Measurements from ENCODE around the gene SLC44A3.

The SLC44A3 gene

DNA sequence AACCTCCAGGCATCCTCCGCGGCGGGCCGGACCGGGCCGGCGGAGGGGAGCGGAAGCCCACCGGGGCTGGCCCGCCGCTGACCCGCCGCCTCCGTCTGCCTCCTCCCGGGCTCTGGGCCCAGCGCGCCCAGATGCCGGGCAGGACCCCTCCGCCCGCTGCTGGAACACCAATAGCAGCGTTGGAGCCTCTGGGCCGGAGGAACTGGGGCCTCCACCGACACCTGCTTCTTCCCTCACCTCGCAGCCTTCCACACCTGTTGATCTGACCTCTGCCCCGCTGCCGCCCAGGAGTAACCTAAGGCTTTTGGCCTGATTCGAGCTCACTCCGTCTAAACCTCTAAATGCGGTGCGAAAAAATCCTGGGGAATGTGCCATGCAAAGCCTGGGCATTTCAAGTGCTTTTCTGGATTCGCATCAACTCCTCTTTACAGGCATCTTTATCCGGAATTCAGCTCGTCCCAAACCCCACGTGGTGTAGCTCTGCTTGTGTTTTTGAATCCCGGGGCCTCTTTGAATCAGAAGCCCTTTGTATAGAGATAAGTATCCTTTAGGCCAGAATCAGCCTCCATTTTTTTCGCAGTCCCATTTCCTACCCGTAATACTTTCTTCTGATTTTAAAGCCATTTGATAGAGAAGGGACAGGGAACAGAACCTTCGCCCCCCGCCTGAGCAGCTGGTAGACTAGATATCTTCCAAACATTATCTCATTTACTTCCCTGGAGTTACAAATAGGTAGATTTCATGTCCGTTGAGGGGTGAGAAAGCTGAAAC lies 107.4 kb downstream of the SLC44A3 start:
- peak overlapping the region; percentile 61 for H3K27ac ChIP-seq
- H3K36me3 ChIP-seq: no peaks in the 10 kb centered on the region
- no peaks in the 10 kb centered on the region for H3K9me3 ChIP-seq (ENCODE audit: severe bottlenecking)
- no peaks in the 10 kb centered on the region for H3K27me3 ChIP-seq (ENCODE audit: insufficient read depth, low read depth, severe bottlenecking)
- TF ChIP-seq, protein P1, sequence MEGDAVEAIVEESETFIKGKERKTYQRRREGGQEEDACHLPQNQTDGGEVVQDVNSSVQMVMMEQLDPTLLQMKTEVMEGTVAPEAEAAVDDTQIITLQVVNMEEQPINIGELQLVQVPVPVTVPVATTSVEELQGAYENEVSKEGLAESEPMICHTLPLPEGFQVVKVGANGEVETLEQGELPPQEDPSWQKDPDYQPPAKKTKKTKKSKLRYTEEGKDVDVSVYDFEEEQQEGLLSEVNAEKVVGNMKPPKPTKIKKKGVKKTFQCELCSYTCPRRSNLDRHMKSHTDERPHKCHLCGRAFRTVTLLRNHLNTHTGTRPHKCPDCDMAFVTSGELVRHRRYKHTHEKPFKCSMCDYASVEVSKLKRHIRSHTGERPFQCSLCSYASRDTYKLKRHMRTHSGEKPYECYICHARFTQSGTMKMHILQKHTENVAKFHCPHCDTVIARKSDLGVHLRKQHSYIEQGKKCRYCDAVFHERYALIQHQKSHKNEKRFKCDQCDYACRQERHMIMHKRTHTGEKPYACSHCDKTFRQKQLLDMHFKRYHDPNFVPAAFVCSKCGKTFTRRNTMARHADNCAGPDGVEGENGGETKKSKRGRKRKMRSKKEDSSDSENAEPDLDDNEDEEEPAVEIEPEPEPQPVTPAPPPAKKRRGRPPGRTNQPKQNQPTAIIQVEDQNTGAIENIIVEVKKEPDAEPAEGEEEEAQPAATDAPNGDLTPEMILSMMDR (IDR thresholded peaks at IDR 0.05; ENCODE audit: low read depth, low read length): no peak
- peak overlapping the region; percentile 37 for H3K4me3 ChIP-seq (ENCODE audit: low read depth, low read length)
- no peak for DNase-seq

DNA sequence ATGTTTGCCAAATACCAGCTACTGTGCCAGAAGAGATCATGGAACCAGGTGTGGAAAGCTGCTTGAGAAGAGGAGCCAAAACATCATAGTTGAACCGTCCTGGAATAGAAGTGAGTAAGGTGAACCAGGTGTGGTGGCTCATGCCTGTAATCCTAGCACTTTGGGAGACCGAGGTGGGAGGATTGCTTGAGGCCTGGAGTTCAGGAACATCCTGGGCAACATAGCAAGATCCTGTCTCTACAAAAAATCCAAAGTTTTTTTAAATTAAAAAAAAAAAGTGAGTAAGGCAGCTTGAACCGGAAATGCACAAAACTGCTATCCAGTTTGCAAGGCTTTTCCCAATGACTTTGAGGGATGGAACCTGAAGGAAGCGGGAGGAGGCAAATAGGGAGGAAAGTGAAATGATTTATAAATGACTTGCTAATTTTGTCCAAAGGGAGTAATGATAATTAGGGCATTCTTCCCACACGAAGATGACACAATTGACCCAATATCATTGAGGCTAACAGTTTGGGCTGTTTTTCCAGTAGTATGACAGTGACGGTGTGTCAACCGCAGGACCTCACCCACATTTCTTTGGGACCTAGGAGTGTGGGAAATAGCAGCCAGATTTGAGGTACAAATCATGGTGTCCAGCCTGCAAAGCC lies 108.3 kb downstream of the SLC44A3 start:
- TF ChIP-seq, protein P1 (IDR thresholded peaks at IDR 0.05; ENCODE audit: low read depth, low read length): no peak
- no peak overlapping the region for H3K27ac ChIP-seq
- no peak for DNase-seq
- H3K27me3 ChIP-seq (ENCODE audit: insufficient read depth, low read depth, severe bottlenecking): no peaks in the 10 kb centered on the region
- H3K4me3 ChIP-seq (ENCODE audit: low read depth, low read length): no peak overlapping the region
- no peaks in the 10 kb centered on the region for H3K9me3 ChIP-seq (ENCODE audit: severe bottlenecking)
- H3K36me3 ChIP-seq: no peaks in the 10 kb centered on the region

DNA sequence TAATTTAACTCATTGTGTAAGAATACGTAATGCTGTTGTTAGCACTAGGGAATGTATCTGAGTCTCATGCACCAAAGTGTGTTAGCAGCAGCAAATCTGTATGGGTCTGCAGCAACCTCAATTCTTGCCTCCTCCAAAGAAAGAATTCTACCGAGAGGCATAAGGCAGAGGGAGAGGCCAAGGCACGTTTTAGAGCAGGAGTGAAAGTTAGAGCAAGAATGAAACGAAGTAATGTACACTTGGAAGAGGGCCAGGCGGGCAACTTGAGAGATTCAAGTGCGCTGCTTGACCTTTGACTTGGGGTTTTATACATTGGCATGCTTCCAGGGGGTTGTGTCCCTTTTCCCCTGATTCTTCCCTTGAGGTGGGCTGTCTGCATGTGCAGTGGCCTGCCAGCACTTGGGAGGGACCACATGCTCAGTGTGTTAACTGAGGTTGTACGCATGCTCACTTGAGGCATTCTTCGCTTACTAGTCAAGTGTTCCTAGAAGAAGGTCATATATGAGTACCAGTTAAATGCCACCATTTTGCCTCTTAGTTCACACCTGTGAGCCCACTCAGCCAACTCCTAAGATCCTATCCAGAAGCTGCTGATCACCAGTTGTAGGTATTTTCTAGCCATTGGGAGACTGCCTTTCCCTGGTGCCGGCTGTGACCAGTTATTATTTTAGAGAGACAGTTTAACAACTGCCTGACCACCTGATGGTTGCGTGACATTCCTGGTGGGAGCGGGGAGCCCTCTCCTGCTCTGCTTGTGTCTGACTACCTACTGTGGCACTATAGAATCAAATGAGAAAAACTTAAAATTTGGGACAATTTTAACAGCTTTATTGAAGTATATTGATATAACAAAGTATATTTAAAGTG lies 109.4 kb downstream of the SLC44A3 start:
- Histone ChIP-seq H3K4me3 (ENCODE audit: low read depth, low read length) (no peak overlapping the region), H3K27me3 (ENCODE audit: insufficient read depth, low read depth, severe bottlenecking) (no peaks in the 10 kb centered on the region), H3K27ac (no peak overlapping the region), H3K9me3 (ENCODE audit: severe bottlenecking) (no peaks in the 10 kb centered on the region), H3K36me3 (no peaks in the 10 kb centered on the region)
- DNase-seq: no peak
- TF ChIP-seq, protein P1 (IDR thresholded peaks at IDR 0.05; ENCODE audit: low read depth, low read length): no peak

DNA sequence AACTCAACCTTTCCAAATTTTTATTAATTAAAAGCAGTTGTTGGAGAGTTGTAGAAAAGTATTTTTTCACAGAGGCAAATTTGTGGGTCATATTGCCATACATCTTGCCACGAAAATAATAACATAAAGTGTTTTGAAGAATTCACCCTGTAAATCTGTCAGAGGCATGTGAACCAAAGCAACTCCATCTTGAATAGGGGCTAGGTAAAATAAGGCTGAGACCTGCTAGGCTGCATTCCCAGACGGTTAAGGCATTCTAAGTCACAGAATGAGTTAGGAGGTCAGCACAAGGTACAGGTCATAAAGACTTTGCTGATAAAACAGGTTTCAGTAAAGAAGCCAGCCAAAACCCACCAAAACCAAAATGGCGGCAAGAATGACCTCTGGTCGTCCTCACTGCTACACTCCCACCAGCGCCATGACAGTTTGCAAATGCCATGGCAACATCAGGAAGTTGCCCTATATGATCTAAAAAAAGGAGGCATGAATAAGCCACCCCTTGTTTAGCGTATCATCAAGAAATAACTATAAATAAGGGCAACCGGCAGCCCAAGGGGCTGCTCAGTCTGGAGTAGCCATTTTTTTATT lies 111.2 kb downstream of the SLC44A3 start:
- no peaks in the 10 kb centered on the region for H3K36me3 ChIP-seq
- no peak for DNase-seq
- H3K4me3 ChIP-seq (ENCODE audit: low read depth, low read length): no peak overlapping the region
- TF ChIP-seq, protein P1 (IDR thresholded peaks at IDR 0.05; ENCODE audit: low read depth, low read length): no peak
- no peaks in the 10 kb centered on the region for H3K9me3 ChIP-seq (ENCODE audit: severe bottlenecking)
- H3K27me3 ChIP-seq (ENCODE audit: insufficient read depth, low read depth, severe bottlenecking): no peaks in the 10 kb centered on the region
- H3K27ac ChIP-seq: no peak overlapping the region

DNA sequence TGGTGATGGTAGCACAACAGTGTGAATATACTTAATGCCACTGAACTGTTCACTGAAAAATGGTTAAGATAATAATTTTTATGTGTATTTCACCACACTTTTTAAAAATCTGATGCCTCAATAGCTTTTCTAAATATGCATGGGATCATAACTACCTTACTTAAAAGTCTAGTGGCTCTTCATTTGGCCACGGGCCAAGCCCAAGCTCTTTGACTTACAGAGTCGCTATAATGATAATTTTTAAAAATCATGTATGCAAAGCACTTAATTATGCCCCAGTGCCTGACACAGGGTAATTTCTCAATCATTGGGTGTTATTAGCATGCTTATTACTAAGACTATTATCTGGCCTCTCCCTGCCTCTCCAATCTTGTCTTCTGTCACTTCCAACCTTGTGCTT lies 114.4 kb downstream of the SLC44A3 start:
- no peak for DNase-seq
- Histone ChIP-seq H3K27me3 (ENCODE audit: insufficient read depth, low read depth, severe bottlenecking) (no peaks in the 10 kb centered on the region), H3K4me3 (ENCODE audit: low read depth, low read length) (no peak overlapping the region), H3K36me3 (no peaks in the 10 kb centered on the region), H3K9me3 (ENCODE audit: severe bottlenecking) (no peaks in the 10 kb centered on the region), H3K27ac (no peak overlapping the region)
- TF ChIP-seq, protein P1 (IDR thresholded peaks at IDR 0.05; ENCODE audit: low read depth, low read length): no peak

All from WERI-Rb-1 (cell line).